ENCODE data around the gene ILDR1. TPM values are rescaled to one million over a fixed set of nuclear protein-coding genes. Genes with fewer than 3 reads are reported as not detected.

The ILDR1 gene
- total and polyA plus RNA-seq, 8 donors, result under 0.01 to 21.4 (median 0.73) TPM; not detected in 4

GRCh38 chr3:121979734-121980449 is 42.2 kb downstream of the ILDR1 start:
- no peak overlapping the region for H3K27ac ChIP-seq
- no peaks in the 10 kb centered on the region for H3K36me3 ChIP-seq
- peaks cover 2 to 21% (median 11%) of the 10 kb centered on the region in 4 donors for H3K9me3 ChIP-seq
- intact Hi-C loops (cut with DNase I; ENCODE audit: low total_unique reads), result no loop called here
- TF ChIP-seq EP300 (IDR thresholded peaks at IDR 0.05) (no peak), POLR2A (IDR thresholded peaks at IDR 0.05) (no peak), CTCF (IDR thresholded peaks at IDR 0.05) (no peak), POLR2AphosphoS5 (IDR thresholded peaks at IDR 0.05) (no peak)
- no peak for DNase-seq
- H3K4me3 ChIP-seq, result no peak overlapping the region
- peaks cover 0 to 7% (median 2%) of the 10 kb centered on the region in 4 donors for H3K4me1 ChIP-seq
- H3K27me3 ChIP-seq, result no peaks in the 10 kb centered on the region

DNA sequence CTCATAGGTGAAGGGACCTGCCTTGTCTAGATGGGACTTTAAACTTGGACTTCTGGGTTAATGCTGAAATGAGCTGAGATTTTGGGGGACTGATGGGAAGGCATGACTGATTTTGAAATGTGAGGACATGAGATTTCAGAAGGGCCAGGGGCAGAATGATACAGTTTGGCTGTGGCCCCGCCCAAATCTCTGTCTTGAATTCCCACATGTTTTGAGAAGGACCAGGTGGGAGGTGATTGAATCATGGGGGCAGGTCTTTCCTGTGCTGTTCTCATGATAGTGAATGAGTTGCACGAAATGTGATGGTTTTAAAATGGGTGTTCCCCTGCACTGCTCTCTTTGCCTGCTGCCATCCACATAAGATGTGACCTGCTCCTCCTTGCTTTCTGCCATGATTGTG is 42.8 kb downstream of the ILDR1 start:
- Histone ChIP-seq H3K36me3 (no peaks in the 10 kb centered on the region), H3K9me3 (peaks cover 2 to 21% (median 11%) of the 10 kb centered on the region in 4 donors), H3K4me3 (no peak overlapping the region), H3K27me3 (no peaks in the 10 kb centered on the region), H3K4me1 (peaks cover 0 to 7% (median 2%) of the 10 kb centered on the region in 4 donors), H3K27ac (no peak overlapping the region)
- DNase-seq, result no peak
- TF ChIP-seq POLR2A (IDR thresholded peaks at IDR 0.05), result no peak
- no peak for TF ChIP-seq EP300 (IDR thresholded peaks at IDR 0.05)
- TF ChIP-seq POLR2AphosphoS5 (IDR thresholded peaks at IDR 0.05), result no peak
- TF ChIP-seq CTCF (IDR thresholded peaks at IDR 0.05), result no peak
- 79 to 84% (median 84%) methylated on average over 2 of the region's 2 CpGs for WGBS, 5 donors
- intact Hi-C loops (cut with DNase I; ENCODE audit: low total_unique reads), result no loop called here

DNA sequence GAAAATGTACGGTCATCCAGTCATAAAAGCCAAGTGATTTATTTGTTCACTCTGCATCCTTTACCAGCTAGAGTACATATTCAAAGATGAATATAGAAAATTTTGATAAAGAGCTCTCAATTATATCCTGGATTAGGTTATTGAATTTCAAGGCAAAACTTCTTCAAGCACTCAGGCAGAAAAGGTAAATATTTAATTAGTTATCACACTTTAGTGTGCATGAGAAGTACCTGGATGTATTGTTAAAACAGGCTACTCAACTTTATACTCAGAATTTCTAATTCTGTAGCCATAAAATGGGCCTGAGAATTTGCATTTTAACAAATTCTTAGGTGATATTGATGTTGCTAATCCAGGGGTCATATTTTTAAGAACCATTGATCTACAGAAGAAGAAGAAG is 45.3 kb downstream of the ILDR1 start:
- no peaks in the 10 kb centered on the region for H3K27me3 ChIP-seq
- H3K4me1 ChIP-seq, result peaks cover 0 to 7% (median 2%) of the 10 kb centered on the region in 4 donors
- no peak for TF ChIP-seq POLR2A (IDR thresholded peaks at IDR 0.05)
- TF ChIP-seq CTCF (IDR thresholded peaks at IDR 0.05), result no peak
- intact Hi-C loops (cut with DNase I; ENCODE audit: low total_unique reads), result no loop called here
- peaks cover 0 to 5% (median 3%) of the 10 kb centered on the region in 4 donors for H3K9me3 ChIP-seq
- no peak for DNase-seq
- H3K4me3 ChIP-seq, result no peak overlapping the region
- WGBS, 5 donors, result 35 to 59% (median 47%) methylated on average over 1 of the region's 1 CpG
- H3K36me3 ChIP-seq, result no peaks in the 10 kb centered on the region
- no peak overlapping the region for H3K27ac ChIP-seq

DNA sequence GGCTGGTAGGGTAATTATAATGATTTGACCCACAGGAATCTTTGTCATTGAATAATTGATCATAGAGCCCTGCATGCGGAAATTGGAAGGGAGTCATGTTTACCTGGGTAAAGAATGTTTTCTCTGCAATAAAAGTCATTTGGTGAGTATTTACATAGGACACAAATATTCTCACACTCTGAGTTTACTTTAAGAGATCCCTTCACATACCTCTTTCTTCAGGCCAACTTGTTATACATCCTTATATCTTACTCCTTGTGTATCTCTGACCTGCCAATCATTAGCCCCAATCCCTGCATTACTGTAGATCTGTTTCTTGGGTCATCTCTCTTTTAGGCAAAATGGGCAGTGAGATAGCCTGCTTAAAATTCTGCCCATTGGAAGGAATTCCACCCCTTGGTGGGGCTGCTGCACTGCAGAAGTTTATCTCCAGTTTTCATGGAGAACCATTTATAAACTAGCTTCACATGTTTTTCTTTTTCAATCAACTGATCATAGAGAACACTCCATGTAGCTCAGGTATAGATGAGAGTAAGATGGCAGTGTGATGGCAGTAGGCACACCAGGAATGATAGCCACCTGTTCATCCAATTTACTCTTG is 46.2 kb downstream of the ILDR1 start:
- 57 to 83% (median 76%) methylated on average over 1 of the region's 1 CpG for WGBS, 5 donors
- H3K36me3 ChIP-seq, result no peaks in the 10 kb centered on the region
- DNase-seq, result no peak
- intact Hi-C loops (cut with DNase I; ENCODE audit: low total_unique reads), result no loop called here
- H3K4me1 ChIP-seq, result peaks cover 0 to 7% (median 2%) of the 10 kb centered on the region in 4 donors
- no peak overlapping the region for H3K4me3 ChIP-seq
- TF ChIP-seq EP300 (IDR thresholded peaks at IDR 0.05) (no peak), CTCF (IDR thresholded peaks at IDR 0.05) (no peak), POLR2A (IDR thresholded peaks at IDR 0.05) (no peak), POLR2AphosphoS5 (IDR thresholded peaks at IDR 0.05) (no peak)
- H3K9me3 ChIP-seq, result peaks cover 0 to 5% (median 3%) of the 10 kb centered on the region in 4 donors
- H3K27me3 ChIP-seq, result no peaks in the 10 kb centered on the region
- no peak overlapping the region for H3K27ac ChIP-seq
